SK-N-SH (cell line): ENCODE results near the gene CTBP1.

Source experiments
- CTCF ChIP-seq: fragments of 200-600 bp; sonication (generic); IDR thresholded peaks from 2 replicates; pipeline ENCODE4 v1.6.1; 2017; ENCODE audit warnings: antibody characterized with exemption, mild to moderate bottlenecking, moderate library complexity
- EZH2phosphoT487 ChIP-seq: fragments of 200-600 bp; sonication (generic); IDR thresholded peaks from 2 replicates; pipeline ENCODE4 v1.6.1; 2017; ENCODE audit warnings: low read depth, mixed run types, mild to moderate bottlenecking, antibody characterized with exemption, moderate library complexity, borderline replicate concordance

- no peak for TF ChIP-seq CTCF
- no peak for TF ChIP-seq EZH2phosphoT487
Observed at GRCh38 chr4:1216076-1216614, 32.8 kb downstream of the CTBP1 start.
